ENCODE results near the gene PNMT. TPM values are rescaled to one million over a fixed set of nuclear protein-coding genes. Genes with fewer than 3 reads are reported as not detected.

The PNMT gene
- polyA plus RNA-seq, 1 of the 3 experiments (the other 2 are of a cell fraction), result 0.07 TPM

DNA sequence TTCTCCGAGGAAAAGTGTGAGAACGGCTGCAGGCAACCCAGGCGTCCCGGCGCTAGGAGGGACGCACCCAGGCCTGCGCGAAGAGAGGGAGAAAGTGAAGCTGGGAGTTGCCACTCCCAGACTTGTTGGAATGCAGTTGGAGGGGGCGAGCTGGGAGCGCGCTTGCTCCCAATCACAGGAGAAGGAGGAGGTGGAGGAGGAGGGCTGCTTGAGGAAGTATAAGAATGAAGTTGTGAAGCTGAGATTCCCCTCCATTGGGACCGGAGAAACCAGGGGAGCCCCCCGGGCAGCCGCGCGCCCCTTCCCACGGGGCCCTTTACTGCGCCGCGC is 31.5 kb downstream of the PNMT start, which contains the start of gene ERBB2:
TSS of gene ERBB2 (plus strand) at position 247 of the 330 bp plus-strand sequence. CDS start 175 bp downstream, outside the sequence.
- DNase-seq, result no peak
- Histone ChIP-seq H3F3A (replicated peaks; ENCODE audit: insufficient read depth) (no peaks in the 10 kb centered on the region), H3K4me3 (ENCODE audit: low read depth in 2 of 2, low read length in 1 of 2) (no peak within 1 kb of the TSS), H3K9me3 (no peaks in the 10 kb centered on the region), H3K27ac (ENCODE audit: low read depth in 2 of 2, low read length in 1 of 2) (no peak within 1 kb of the TSS), H3K4me1 (ENCODE audit: control insufficient read depth in 1 of 2, insufficient read depth in 2 of 2, low read depth in 1 of 2, low read length in 1 of 2) (no peaks in the 10 kb centered on the region), H3K79me2 (ENCODE audit: insufficient read depth) (no peaks in the 10 kb centered on the region), H4K20me1 (ENCODE audit: insufficient read depth) (no peaks in the 10 kb centered on the region), H3K9me2 (no peaks in the 10 kb centered on the region), H3K36me3 (replicated peaks in 1 of 2; ENCODE audit: control insufficient read depth in 1 of 2, insufficient read depth in 2 of 2, low read length in 1 of 2) (no peaks in the 10 kb centered on the region), H3K4me2 (no peak within 1 kb of the TSS), H2AFZ (ENCODE audit: low read depth) (no peak within 1 kb of the TSS), H3K27me3 (ENCODE audit: insufficient read depth) (no peaks in the 10 kb centered on the region), H3K9ac (no peak within 1 kb of the TSS)
- WGBS (ENCODE audit: low lambda C conversion rate), result 73% methylated on average over 11 of the region's 20 CpGs
- ChIA-PET CTCF (interaction anchor here (1.0 to 1.7 kb wide), 3 partner anchors 31 to 66 kb away, joined by 3 to 5 read pairs (median 4); partner anchors contain the start of gene MIEN1), POLR2A (interaction anchor here (0.6 kb wide), 1 partner anchor 12 kb away, joined by 3 read pairs; the partner anchor contains the start of gene PGAP3)
- TF ChIP-seq, protein P1, sequence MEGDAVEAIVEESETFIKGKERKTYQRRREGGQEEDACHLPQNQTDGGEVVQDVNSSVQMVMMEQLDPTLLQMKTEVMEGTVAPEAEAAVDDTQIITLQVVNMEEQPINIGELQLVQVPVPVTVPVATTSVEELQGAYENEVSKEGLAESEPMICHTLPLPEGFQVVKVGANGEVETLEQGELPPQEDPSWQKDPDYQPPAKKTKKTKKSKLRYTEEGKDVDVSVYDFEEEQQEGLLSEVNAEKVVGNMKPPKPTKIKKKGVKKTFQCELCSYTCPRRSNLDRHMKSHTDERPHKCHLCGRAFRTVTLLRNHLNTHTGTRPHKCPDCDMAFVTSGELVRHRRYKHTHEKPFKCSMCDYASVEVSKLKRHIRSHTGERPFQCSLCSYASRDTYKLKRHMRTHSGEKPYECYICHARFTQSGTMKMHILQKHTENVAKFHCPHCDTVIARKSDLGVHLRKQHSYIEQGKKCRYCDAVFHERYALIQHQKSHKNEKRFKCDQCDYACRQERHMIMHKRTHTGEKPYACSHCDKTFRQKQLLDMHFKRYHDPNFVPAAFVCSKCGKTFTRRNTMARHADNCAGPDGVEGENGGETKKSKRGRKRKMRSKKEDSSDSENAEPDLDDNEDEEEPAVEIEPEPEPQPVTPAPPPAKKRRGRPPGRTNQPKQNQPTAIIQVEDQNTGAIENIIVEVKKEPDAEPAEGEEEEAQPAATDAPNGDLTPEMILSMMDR (IDR thresholded peaks at IDR 0.05), result no peak
- no peak for TF ChIP-seq EZH2phosphoT487 (IDR thresholded peaks at IDR 0.05; ENCODE audit: borderline replicate concordance, low read depth)
- TF ChIP-seq, protein P2, sequence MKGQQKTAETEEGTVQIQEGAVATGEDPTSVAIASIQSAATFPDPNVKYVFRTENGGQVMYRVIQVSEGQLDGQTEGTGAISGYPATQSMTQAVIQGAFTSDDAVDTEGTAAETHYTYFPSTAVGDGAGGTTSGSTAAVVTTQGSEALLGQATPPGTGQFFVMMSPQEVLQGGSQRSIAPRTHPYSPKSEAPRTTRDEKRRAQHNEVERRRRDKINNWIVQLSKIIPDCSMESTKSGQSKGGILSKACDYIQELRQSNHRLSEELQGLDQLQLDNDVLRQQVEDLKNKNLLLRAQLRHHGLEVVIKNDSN (IDR thresholded peaks at IDR 0.05; ENCODE audit: borderline replicate concordance, low read depth), result no peak

DNA sequence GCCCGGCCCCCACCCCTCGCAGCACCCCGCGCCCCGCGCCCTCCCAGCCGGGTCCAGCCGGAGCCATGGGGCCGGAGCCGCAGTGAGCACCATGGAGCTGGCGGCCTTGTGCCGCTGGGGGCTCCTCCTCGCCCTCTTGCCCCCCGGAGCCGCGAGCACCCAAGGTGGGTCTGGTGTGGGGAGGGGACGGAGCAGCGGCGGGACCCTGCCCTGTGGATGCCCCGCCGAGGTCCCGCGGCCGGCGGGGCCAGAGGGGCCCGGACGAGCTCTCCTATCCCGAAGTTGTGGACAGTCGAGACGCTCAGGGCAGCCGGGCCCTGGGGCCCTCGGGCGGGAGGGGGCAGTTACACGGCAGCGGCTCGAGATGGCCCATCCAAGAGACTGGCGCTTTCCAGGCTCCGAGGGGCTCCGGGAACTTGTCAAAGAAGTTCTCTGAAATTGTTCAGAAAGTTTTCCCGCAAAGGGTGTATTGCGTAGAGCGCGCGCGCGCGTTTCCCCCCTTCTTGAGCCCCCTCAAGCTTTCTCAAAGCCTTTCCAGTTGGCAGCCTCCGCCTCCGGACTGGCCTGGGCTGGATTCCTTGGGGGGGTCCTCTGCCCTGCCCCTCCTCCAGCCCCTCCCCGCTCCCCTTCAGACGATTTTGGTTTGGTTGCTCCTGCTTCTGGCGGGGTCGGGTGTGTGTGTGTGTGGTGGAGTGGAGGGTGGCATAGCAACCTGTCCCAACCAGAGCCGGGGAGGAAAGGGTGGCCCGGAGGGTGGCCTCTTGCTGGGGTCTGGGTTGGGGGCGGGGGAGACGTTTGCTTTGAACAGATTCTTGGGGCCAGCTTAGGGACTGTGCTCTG is 32.1 kb downstream of the PNMT start:
- no peaks in the 10 kb centered on the region for H3F3A ChIP-seq (replicated peaks; ENCODE audit: insufficient read depth)
- H3K4me1 ChIP-seq (ENCODE audit: control insufficient read depth in 1 of 2, insufficient read depth in 2 of 2, low read depth in 1 of 2, low read length in 1 of 2), result no peaks in the 10 kb centered on the region
- H3K9me2 ChIP-seq, result no peaks in the 10 kb centered on the region
- no peak overlapping the region for H3K27ac ChIP-seq (ENCODE audit: low read depth in 2 of 2, low read length in 1 of 2)
- H3K9me3 ChIP-seq, result no peaks in the 10 kb centered on the region
- no peak overlapping the region for H2AFZ ChIP-seq (ENCODE audit: low read depth)
- WGBS (ENCODE audit: low lambda C conversion rate), result 65% methylated on average over 41 of the region's 57 CpGs
- ChIA-PET POLR2A (interaction anchor here (0.6 kb wide), 1 partner anchor 13 kb away, joined by 3 read pairs; the partner anchor contains the start of gene PGAP3), CTCF (interaction anchor here (0.6 to 1.7 kb wide), 3 partner anchors 30 to 189 kb away, joined by 3 to 5 read pairs (median 3); partner anchors contain the start of gene MIEN1)
- H3K79me2 ChIP-seq (ENCODE audit: insufficient read depth), result no peaks in the 10 kb centered on the region
- no peak for DNase-seq
- H3K36me3 ChIP-seq (replicated peaks in 1 of 2; ENCODE audit: control insufficient read depth in 1 of 2, insufficient read depth in 2 of 2, low read length in 1 of 2), result no peaks in the 10 kb centered on the region
- H3K27me3 ChIP-seq (ENCODE audit: insufficient read depth), result no peaks in the 10 kb centered on the region
- H3K4me2 ChIP-seq, result no peak overlapping the region
- no peak overlapping the region for H3K4me3 ChIP-seq (ENCODE audit: low read depth in 2 of 2, low read length in 1 of 2)
- H4K20me1 ChIP-seq (ENCODE audit: insufficient read depth), result no peaks in the 10 kb centered on the region
- no peak overlapping the region for H3K9ac ChIP-seq
- no peak for TF ChIP-seq ELF1 (IDR thresholded peaks at IDR 0.05)
- TF ChIP-seq, protein P3, sequence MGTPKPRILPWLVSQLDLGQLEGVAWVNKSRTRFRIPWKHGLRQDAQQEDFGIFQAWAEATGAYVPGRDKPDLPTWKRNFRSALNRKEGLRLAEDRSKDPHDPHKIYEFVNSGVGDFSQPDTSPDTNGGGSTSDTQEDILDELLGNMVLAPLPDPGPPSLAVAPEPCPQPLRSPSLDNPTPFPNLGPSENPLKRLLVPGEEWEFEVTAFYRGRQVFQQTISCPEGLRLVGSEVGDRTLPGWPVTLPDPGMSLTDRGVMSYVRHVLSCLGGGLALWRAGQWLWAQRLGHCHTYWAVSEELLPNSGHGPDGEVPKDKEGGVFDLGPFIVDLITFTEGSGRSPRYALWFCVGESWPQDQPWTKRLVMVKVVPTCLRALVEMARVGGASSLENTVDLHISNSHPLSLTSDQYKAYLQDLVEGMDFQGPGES (IDR thresholded peaks at IDR 0.05; ENCODE audit: low read depth, low read length), result no peak
- TF ChIP-seq SIN3A (IDR thresholded peaks at IDR 0.05; ENCODE audit: borderline replicate concordance, low read depth, low read length), result no peak
- TF ChIP-seq EP300 (IDR thresholded peaks at IDR 0.05; ENCODE audit: borderline replicate concordance in 1 of 2, low read depth in 1 of 2, low read length in 1 of 2), result no peak
- no peak for TF ChIP-seq FOXJ3 (CRISPR knock-in tag; IDR thresholded peaks at IDR 0.05)
- TF ChIP-seq YY1 (IDR thresholded peaks at IDR 0.05; ENCODE audit: low read depth), result no peak
- TF ChIP-seq, protein P4, sequence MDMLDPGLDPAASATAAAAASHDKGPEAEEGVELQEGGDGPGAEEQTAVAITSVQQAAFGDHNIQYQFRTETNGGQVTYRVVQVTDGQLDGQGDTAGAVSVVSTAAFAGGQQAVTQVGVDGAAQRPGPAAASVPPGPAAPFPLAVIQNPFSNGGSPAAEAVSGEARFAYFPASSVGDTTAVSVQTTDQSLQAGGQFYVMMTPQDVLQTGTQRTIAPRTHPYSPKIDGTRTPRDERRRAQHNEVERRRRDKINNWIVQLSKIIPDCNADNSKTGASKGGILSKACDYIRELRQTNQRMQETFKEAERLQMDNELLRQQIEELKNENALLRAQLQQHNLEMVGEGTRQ (IDR thresholded peaks at IDR 0.05; ENCODE audit: borderline replicate concordance, low read depth, low read length), result no peak
- no peak for TF ChIP-seq TCF12 (IDR thresholded peaks at IDR 0.05)
- no peak for TF ChIP-seq RFX5 (IDR thresholded peaks at IDR 0.05; ENCODE audit: low read length)
- no peak for TF ChIP-seq GATA2 (CRISPR knock-in tag; IDR thresholded peaks at IDR 0.05)
- TF ChIP-seq RAD21 (IDR thresholded peaks at IDR 0.05; ENCODE audit: low read length), result no peak
- TF ChIP-seq SMC3 (IDR thresholded peaks at IDR 0.05; ENCODE audit: low read depth, low read length), result no peak
- TF ChIP-seq, protein P5, sequence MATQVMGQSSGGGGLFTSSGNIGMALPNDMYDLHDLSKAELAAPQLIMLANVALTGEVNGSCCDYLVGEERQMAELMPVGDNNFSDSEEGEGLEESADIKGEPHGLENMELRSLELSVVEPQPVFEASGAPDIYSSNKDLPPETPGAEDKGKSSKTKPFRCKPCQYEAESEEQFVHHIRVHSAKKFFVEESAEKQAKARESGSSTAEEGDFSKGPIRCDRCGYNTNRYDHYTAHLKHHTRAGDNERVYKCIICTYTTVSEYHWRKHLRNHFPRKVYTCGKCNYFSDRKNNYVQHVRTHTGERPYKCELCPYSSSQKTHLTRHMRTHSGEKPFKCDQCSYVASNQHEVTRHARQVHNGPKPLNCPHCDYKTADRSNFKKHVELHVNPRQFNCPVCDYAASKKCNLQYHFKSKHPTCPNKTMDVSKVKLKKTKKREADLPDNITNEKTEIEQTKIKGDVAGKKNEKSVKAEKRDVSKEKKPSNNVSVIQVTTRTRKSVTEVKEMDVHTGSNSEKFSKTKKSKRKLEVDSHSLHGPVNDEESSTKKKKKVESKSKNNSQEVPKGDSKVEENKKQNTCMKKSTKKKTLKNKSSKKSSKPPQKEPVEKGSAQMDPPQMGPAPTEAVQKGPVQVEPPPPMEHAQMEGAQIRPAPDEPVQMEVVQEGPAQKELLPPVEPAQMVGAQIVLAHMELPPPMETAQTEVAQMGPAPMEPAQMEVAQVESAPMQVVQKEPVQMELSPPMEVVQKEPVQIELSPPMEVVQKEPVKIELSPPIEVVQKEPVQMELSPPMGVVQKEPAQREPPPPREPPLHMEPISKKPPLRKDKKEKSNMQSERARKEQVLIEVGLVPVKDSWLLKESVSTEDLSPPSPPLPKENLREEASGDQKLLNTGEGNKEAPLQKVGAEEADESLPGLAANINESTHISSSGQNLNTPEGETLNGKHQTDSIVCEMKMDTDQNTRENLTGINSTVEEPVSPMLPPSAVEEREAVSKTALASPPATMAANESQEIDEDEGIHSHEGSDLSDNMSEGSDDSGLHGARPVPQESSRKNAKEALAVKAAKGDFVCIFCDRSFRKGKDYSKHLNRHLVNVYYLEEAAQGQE (IDR thresholded peaks at IDR 0.05; ENCODE audit: low read depth, low read length), result no peak
